OCI-LY7 (cell line): ENCODE data around the gene PRSS8. TPM values are rescaled to one million over a fixed set of nuclear protein-coding genes. Genes with fewer than 3 reads are reported as not detected.
"Not testable (repeated sequence)": the region's sequence is repeated elsewhere in the genome, so short reads cannot be mapped to it uniquely, and the experiment has no call there.

Experiments used
- BruUV-seq: library from RNA; stranded (reverse); fragments of 400-500 nt; replicated peaks from 2 replicates; lab custom pipeline; 2021; lab: Mats Ljungman, UMichigan
- CTCF ChIA-PET: fragments of 300-600 bp; sonication (Branson Sonifier 250); formaldehyde crosslinking; loops from one replicate; lab custom pipeline; 2022; ENCODE audit warnings: antibody characterized with exemption; ENCODE audit not compliant: unreplicated experiment; lab: Charles Lee
- POLR2A ChIA-PET: fragments of 300-600 bp; sonication (Branson Sonifier 250); formaldehyde crosslinking; loops from one replicate; lab custom pipeline; 2022; ENCODE audit warnings: antibody characterized with exemption; lab: Charles Lee
- DNase-seq: peaks from one replicate; pipeline ENCODE4 v3.0.0-alpha.2; 2015; ENCODE audit warnings: low spot score
- H2AFZ ChIP-seq: fragments of 200-600 bp; sonication (generic), shearing (Covaris generic); 2 replicates; pipeline ENCODE4 v1.6.1; 2014; ENCODE audit warnings: mild to moderate bottlenecking, antibody characterized with exemption, low read length, moderate library complexity
- H3K27ac ChIP-seq: fragments of 200-600 bp; sonication (generic); 2 replicates; pipeline ENCODE4 v1.5.1; 2014; ENCODE audit warnings: mixed run types, low read depth, mild to moderate bottlenecking, moderate library complexity, low read length, inconsistent platforms; ENCODE audit not compliant: poor library complexity, severe bottlenecking
- H3K36me3 ChIP-seq: fragments of 200-600 bp; sonication (generic); 2 replicates; pipeline ENCODE4 v1.6.1; 2014; ENCODE audit warnings: mild to moderate bottlenecking, antibody characterized with exemption, low read length, moderate library complexity, mixed read lengths; ENCODE audit not compliant: insufficient read depth
- H3K4me1 ChIP-seq: fragments of 200-600 bp; sonication (generic); 2 replicates; pipeline ENCODE4 v1.5.1; 2014; ENCODE audit warnings: mild to moderate bottlenecking, low read length; ENCODE audit not compliant: insufficient read depth, poor library complexity, severe bottlenecking
- H3K4me2 ChIP-seq: fragments of 200-600 bp; sonication (generic); 2 replicates; pipeline ENCODE4 v1.6.1; 2014; ENCODE audit warnings: mild to moderate bottlenecking, low read length
- H3K4me3 ChIP-seq: fragments of 200-600 bp; sonication (generic); 2 replicates; pipeline ENCODE4 v1.5.1; 2014; ENCODE audit warnings: mild to moderate bottlenecking, low read depth, low read length; ENCODE audit not compliant: poor library complexity, severe bottlenecking
- H3K79me2 ChIP-seq: fragments of 200-600 bp; sonication (generic); 2 replicates; pipeline ENCODE4 v1.6.1; 2016; ENCODE audit warnings: low read depth, mild to moderate bottlenecking, low read length, moderate library complexity, mixed read lengths; ENCODE audit not compliant: insufficient read depth
- H3K9me2 ChIP-seq: fragments of 200-600 bp; sonication (generic); 2 replicates; pipeline ENCODE4 v1.6.1; 2016; ENCODE audit warnings: mild to moderate bottlenecking, low read length, mixed read lengths; ENCODE audit not compliant: insufficient read depth
- H3K9me3 ChIP-seq: fragments of 200-600 bp; sonication (generic); 2 replicates; pipeline ENCODE4 v1.6.1; 2014; ENCODE audit warnings: mild to moderate bottlenecking, mixed run types, low read length, mixed read lengths
- H4K20me1 ChIP-seq: fragments of 200-600 bp; sonication (generic); 2 replicates; pipeline ENCODE4 v1.6.1; 2014; ENCODE audit warnings: mild to moderate bottlenecking, antibody characterized with exemption, low read length, moderate library complexity, mixed read lengths; ENCODE audit not compliant: insufficient read depth
- CTCF ChIP-seq: fragments of 200-600 bp; sonication (generic); conservative IDR thresholded peaks from 2 replicates; pipeline ENCODE4 v1.5.1; 2014; ENCODE audit warnings: mild to moderate bottlenecking, antibody characterized with exemption, low read length, moderate library complexity, mixed read lengths
- EZH2phosphoT487 ChIP-seq: fragments of 200-600 bp; sonication (generic); IDR thresholded peaks from 2 replicates; pipeline ENCODE4 v1.6.1; 2018; ENCODE audit warnings: low read depth, borderline replicate concordance, mild to moderate bottlenecking, mixed run types, antibody characterized with exemption, low read length, moderate library complexity, mixed read lengths
- intact Hi-C: fragments of 100-400 bp; cut with micrococcal nuclease; formaldehyde crosslinking; loops from one replicate; pipeline ENCODE4 v1.10.0; 2022; ENCODE audit not compliant: unreplicated experiment
- total RNA-seq, 2 experiments: library from RNA; depleted of rRNA in 1 of 2; stranded (reverse); fragments of >200 nt in 1 of 2; shearing (Covaris generic) in 1 of 2; gene quantifications; 2 replicates each; pipeline ENCODE4 v1.2.3, GENCODE V29; 2014 to 2022

PRSS8 gene
- total RNA-seq, 2 experiments from 2014 or later, result not detected

- H3K4me3 ChIP-seq, result no peak overlapping the region
- intact Hi-C loops, result no loop called here
- H3K36me3 ChIP-seq, result no peaks in the 10 kb centered on the region
- H3K9me3 ChIP-seq, result no peaks in the 10 kb centered on the region
- POLR2A ChIA-PET, result no interaction called here
- H4K20me1 ChIP-seq, result no peaks in the 10 kb centered on the region
- no peaks in the 10 kb centered on the region for H3K4me1 ChIP-seq
- TF ChIP-seq CTCF, result no peak
- TF ChIP-seq EZH2phosphoT487, result no peak
- BruUV-seq, result no TSS peak
- H3K4me2 ChIP-seq, result no peak overlapping the region
- H2AFZ ChIP-seq, result no peak overlapping the region
- no peaks in the 10 kb centered on the region for H3K9me2 ChIP-seq
- H3K79me2 ChIP-seq, result no peaks in the 10 kb centered on the region
- DNase-seq, result no peak
- H3K27ac ChIP-seq, result no peak overlapping the region
- CTCF ChIA-PET, result no interaction called here
Measured at GRCh38 chr16:31148281-31148728, 12.8 kb upstream of the PRSS8 start.

GRCh38 chr16:31147574-31147973 is 12.0 kb upstream of the PRSS8 start:
- TF ChIP-seq EZH2phosphoT487 (no peak), CTCF (no peak)
- ChIA-PET POLR2A (no interaction called here), CTCF (no interaction called here)
- Histone ChIP-seq H3K4me2 (no peak overlapping the region), H3K9me3 (no peaks in the 10 kb centered on the region), H3K9me2 (no peaks in the 10 kb centered on the region), H2AFZ (no peak overlapping the region), H3K36me3 (no peaks in the 10 kb centered on the region), H3K79me2 (no peaks in the 10 kb centered on the region), H3K27ac (no peak overlapping the region), H3K4me3 (no peak overlapping the region), H4K20me1 (no peaks in the 10 kb centered on the region), H3K4me1 (peaks cover 7% of the 10 kb centered on the region)
- no peak for DNase-seq
- intact Hi-C loops, result no loop called here
- BruUV-seq, result no TSS peak

GRCh38 chr16:31145398-31145990 is 10.0 kb upstream of the PRSS8 start:
- peaks cover 16% of the 10 kb centered on the region for H3K4me1 ChIP-seq
- no peaks in the 10 kb centered on the region for H3K36me3 ChIP-seq
- ChIA-PET POLR2A (interaction anchor here (0.7 kb wide), 1 partner anchor 119 kb away, joined by 5 read pairs; no protein-coding TSS in a partner anchor), CTCF (no interaction called here)
- no peaks in the 10 kb centered on the region for H3K79me2 ChIP-seq
- BruUV-seq, result no TSS peak
- no peak overlapping the region for H3K4me2 ChIP-seq
- H3K9me2 ChIP-seq, result no peaks in the 10 kb centered on the region
- no peak for DNase-seq
- H4K20me1 ChIP-seq, result no peaks in the 10 kb centered on the region
- H3K4me3 ChIP-seq, result no peak overlapping the region
- TF ChIP-seq EZH2phosphoT487 (no peak), CTCF (no peak)
- intact Hi-C loops, result no loop called here
- H3K27ac ChIP-seq, result no peak overlapping the region
- H2AFZ ChIP-seq, result no peak overlapping the region
- H3K9me3 ChIP-seq, result no peaks in the 10 kb centered on the region

GRCh38 chr16:31144418-31144817 is 8.9 kb upstream of the PRSS8 start:
- CTCF ChIA-PET, POLR2A ChIA-PET, BruUV-seq: not testable (repeated sequence)

More at GRCh38 chr16:31144418-31144817, 8.9 kb upstream of the PRSS8 start:
- H3K36me3 ChIP-seq, H3K27ac ChIP-seq, DNase-seq, H2AFZ ChIP-seq, H3K79me2 ChIP-seq, H3K9me2 ChIP-seq, H3K4me2 ChIP-seq, H4K20me1 ChIP-seq, intact Hi-C loops, H3K4me3 ChIP-seq, H3K9me3 ChIP-seq: not testable (repeated sequence)
- peaks cover 16% of the 10 kb centered on the region for H3K4me1 ChIP-seq
